Esophagus muscularis mucosa (tissue), 4 donors: ENCODE measurements around the gene CDC42EP4. TPM values are rescaled to one million over a fixed set of nuclear protein-coding genes. Genes with fewer than 3 reads are reported as not detected.

ENCODE experiments used
- DNase-seq: peaks from one replicate; pipeline ENCODE4 v3.0.0-alpha.2; 2017; ENCODE audit errors: extremely low spot score
- H3K27ac ChIP-seq, 4 donors: fragments of 200-600 bp; sonication (generic); replicated peaks in 1 of 4; 1 replicate in 3 of 4; 2 replicates in 1 of 4; pipeline ENCODE4 v1.5.1; 2016 to 2019; ENCODE audit warnings: mild to moderate bottlenecking in 1 of 4
- H3K27me3 ChIP-seq, 4 donors: fragments of 200-600 bp; sonication (generic); one replicate each; pipeline versions ENCODE4 v1.5.1 to v1.6.0; 2016 to 2019
- H3K36me3 ChIP-seq, 4 donors: fragments of 200-600 bp; sonication (generic); one replicate each; pipeline ENCODE4 v1.5.1; 2016 to 2019
- H3K4me1 ChIP-seq, 4 donors: fragments of 200-600 bp; sonication (generic); one replicate each; pipeline ENCODE4 v1.5.1; 2016 to 2019
- H3K4me3 ChIP-seq, 4 donors: fragments of 200-600 bp; sonication (generic); 1 replicate in 2 of 4; 2 replicates in 2 of 4; pipeline ENCODE4 v1.5.1; 2016 to 2019; ENCODE audit warnings: mild to moderate bottlenecking in 4 of 4, moderate library complexity in 1 of 4
- H3K9me3 ChIP-seq, 4 donors: fragments of 200-600 bp; sonication (generic); 1 replicate in 3 of 4; 2 replicates in 1 of 4; pipeline ENCODE4 v1.5.1; 2016 to 2019
- CTCF ChIP-seq, 3 experiments: fragments of 200-600 bp in 2 of 3; fragments of 450-650 bp in 1 of 3; sonication (generic) in 2 of 3; IDR thresholded peaks; one replicate each; pipeline ENCODE4 v1.5.1; 2017 to 2019; ENCODE audit warnings: antibody characterized with exemption in 3 of 3, mild to moderate bottlenecking in 2 of 3, moderate library complexity in 1 of 3
- EP300 ChIP-seq: sonication (generic); formaldehyde crosslinking; IDR thresholded peaks from one replicate; pipeline ENCODE4 v1.6.1; 2017; ENCODE audit warnings: antibody characterized with exemption
- POLR2A ChIP-seq: fragments of 450-650 bp; IDR thresholded peaks from one replicate; pipeline ENCODE4 v1.6.1; 2017; ENCODE audit warnings: antibody characterized with exemption, moderate library complexity, mild to moderate bottlenecking, low read depth
- POLR2AphosphoS5 ChIP-seq, 2 donors: sonication (generic); formaldehyde crosslinking; IDR thresholded peaks; one replicate each; pipeline ENCODE4 v1.6.1; 2017; ENCODE audit warnings: antibody characterized with exemption in 2 of 2
- WGBS: methylation state at CpG from one replicate; pipeline ENCODE4 v1.1.5; 2018; 5-methylcytosine and 5-hydroxymethylcytosine counted together
- intact Hi-C: fragments of 100-400 bp; cut with DNase I; formaldehyde crosslinking; loops from one replicate; pipeline ENCODE4 v1.15.1; 2023
- total RNA-seq, 4 donors: library from RNA; depleted of rRNA; stranded (reverse); fragments of >200 nt; gene quantifications; one replicate each; pipeline versions ENCODE4 v1.1.0 to v1.2.1, GENCODE V29; 2016

The CDC42EP4 gene
- total RNA-seq, 4 donors from 2014 or later, result 48.6 to 129 (median 104) TPM

GRCh38 chr17:73240561-73240960 lies 71.2 kb downstream of the CDC42EP4 start:
- H3K36me3 ChIP-seq, result peaks cover 6 to 71% (median 48%) of the 10 kb centered on the region in 4 donors
- intact Hi-C loops, result no loop called here
- no peak for TF ChIP-seq POLR2AphosphoS5 (IDR thresholded peaks at IDR 0.05)
- TF ChIP-seq POLR2A, result no peak
- no peak for TF ChIP-seq CTCF (IDR thresholded peaks at IDR 0.05)
- no peak for TF ChIP-seq EP300
- H3K4me3 ChIP-seq, result no peak overlapping the region
- WGBS, result 61% methylated on average over 2 of the region's 2 CpGs
- H3K4me1 ChIP-seq, result peaks cover 7 to 18% (median 14%) of the 10 kb centered on the region in 4 donors
- no peaks in the 10 kb centered on the region for H3K27me3 ChIP-seq
- no peaks in the 10 kb centered on the region for H3K9me3 ChIP-seq
- H3K27ac ChIP-seq, result no peak overlapping the region
- no peak for DNase-seq

- H3K36me3 ChIP-seq, result peaks cover 0 to 52% (median 37%) of the 10 kb centered on the region in 4 donors
- no peak for TF ChIP-seq POLR2A
- TF ChIP-seq CTCF (IDR thresholded peaks at IDR 0.05), result no peak
- no peak for TF ChIP-seq POLR2AphosphoS5 (IDR thresholded peaks at IDR 0.05)
- TF ChIP-seq EP300, result no peak
- 74% methylated on average over 6 of the region's 6 CpGs for WGBS
- intact Hi-C loops, result no loop called here
- no peak for DNase-seq
- H3K27ac ChIP-seq, result no peak overlapping the region
- no peak overlapping the region for H3K4me3 ChIP-seq
- H3K27me3 ChIP-seq, result no peaks in the 10 kb centered on the region
- no peaks in the 10 kb centered on the region for H3K9me3 ChIP-seq
- peaks cover 12 to 32% (median 26%) of the 10 kb centered on the region in 4 donors for H3K4me1 ChIP-seq
Observed at GRCh38 chr17:73237714-73238113, 74.1 kb downstream of the CDC42EP4 start.

GRCh38 chr17:73234736-73235135 lies 77.1 kb downstream of the CDC42EP4 start:
- no peak for DNase-seq
- H3K36me3 ChIP-seq, result peaks cover 0 to 27% (median 19%) of the 10 kb centered on the region in 4 donors
- 93% methylated on average over 10 of the region's 10 CpGs for WGBS
- H3K4me3 ChIP-seq, result no peak overlapping the region
- no peaks in the 10 kb centered on the region for H3K9me3 ChIP-seq
- no peak for TF ChIP-seq CTCF (IDR thresholded peaks at IDR 0.05)
- no peak for TF ChIP-seq POLR2AphosphoS5 (IDR thresholded peaks at IDR 0.05)
- no peak for TF ChIP-seq POLR2A
- TF ChIP-seq EP300, result no peak
- no peaks in the 10 kb centered on the region for H3K27me3 ChIP-seq
- intact Hi-C loops, result no loop called here
- peaks cover 19 to 50% (median 44%) of the 10 kb centered on the region in 4 donors for H3K4me1 ChIP-seq
- H3K27ac ChIP-seq, result no peak overlapping the region

Other genes with a start within 250 kb of the CDC42EP4 start
- 10 to 100 TPM in 3 of 4 donors, 1 to 10 TPM in 1; 7.5 to 20.2 (median 18.4) TPM for gene SLC39A11, start 219.3 kb downstream of the CDC42EP4 start, total RNA-seq
- gene SSTR2, start 147.0 kb downstream of the CDC42EP4 start, total RNA-seq, result 1 to 10 TPM in 3 of 4 donors, under 1 TPM in 1; 0.42 to 2.0 (median 1.7) TPM
- 10 to 100 TPM; 19.1 to 36.5 (median 27.3) TPM for gene COG1, start 118.9 kb downstream of the CDC42EP4 start, total RNA-seq
- gene CPSF4L, start 50.1 kb downstream of the CDC42EP4 start, total RNA-seq, result not detected